GM18951 (cell line): ENCODE measurements around the gene ASCL2.

Experiments
- POLR2A ChIP-seq: IDR thresholded peaks from 4 replicates; pipeline ENCODE4 v1.6.1; 2011; ENCODE audit warnings: mild to moderate bottlenecking; ENCODE audit not compliant: insufficient read length, insufficient read depth; ENCODE audit errors: extremely low read depth
- in situ Hi-C: fragments of 300-500 bp; cut with MboI; formaldehyde crosslinking; loops from one replicate; pipeline ENCODE4 v1.12.0; 2022; ENCODE audit warnings: low sequenced_read_pairs, mixed read lengths, inconsistent platforms; ENCODE audit not compliant: unreplicated experiment

Gene ASCL2

DNA sequence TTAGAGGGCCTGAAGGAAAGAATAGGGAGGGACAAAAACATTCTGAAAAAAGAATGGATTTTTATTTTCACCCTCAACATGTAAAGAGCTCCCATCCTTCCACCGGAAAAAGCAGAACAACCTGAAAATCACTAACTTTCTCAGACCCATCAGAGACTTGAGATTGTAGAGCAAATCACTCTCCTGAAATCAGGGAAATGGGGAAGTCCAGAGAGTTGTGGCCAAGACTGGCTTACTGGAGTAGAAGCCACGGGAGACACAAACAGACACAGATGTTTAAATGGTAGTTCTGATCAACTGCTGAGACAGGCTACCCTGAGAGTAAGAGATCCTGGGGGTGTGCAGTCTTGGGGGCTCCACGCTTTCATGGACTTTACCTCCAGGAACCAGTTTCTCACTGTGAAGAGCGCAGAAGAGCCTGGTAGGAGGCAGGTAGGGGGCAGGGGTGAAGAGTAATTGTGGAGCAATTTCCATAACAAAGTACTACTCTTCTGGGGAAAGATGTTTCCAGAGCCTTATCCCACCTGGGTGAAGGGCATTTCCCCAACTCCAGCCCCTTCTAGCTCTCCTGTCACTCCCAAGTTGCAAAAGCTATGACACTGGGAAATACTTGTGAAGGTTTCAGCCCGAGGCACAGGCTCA lies 47.1 kb downstream of the ASCL2 start:
- no peak for TF ChIP-seq POLR2A
- in situ Hi-C loops, result no loop called here

DNA sequence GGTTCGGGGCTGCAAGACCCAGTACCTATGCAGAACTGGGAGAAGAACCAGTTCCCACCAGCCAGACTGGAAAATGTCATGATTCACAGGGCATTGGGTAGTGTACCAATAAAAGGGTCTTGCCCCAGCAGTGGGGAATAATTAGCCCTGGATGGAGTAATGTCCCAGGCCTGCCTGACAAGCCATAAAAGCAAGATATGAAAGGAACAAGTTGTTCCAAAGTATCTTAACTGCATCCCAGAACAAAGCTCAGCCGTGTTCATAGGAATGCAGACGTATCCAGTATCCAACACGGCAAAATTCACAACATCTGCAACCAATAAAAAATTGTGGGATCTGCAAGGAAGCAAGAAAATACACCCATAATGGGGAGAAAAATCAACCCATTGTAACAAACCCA lies 47.9 kb downstream of the ASCL2 start:
- no peak for TF ChIP-seq POLR2A

DNA sequence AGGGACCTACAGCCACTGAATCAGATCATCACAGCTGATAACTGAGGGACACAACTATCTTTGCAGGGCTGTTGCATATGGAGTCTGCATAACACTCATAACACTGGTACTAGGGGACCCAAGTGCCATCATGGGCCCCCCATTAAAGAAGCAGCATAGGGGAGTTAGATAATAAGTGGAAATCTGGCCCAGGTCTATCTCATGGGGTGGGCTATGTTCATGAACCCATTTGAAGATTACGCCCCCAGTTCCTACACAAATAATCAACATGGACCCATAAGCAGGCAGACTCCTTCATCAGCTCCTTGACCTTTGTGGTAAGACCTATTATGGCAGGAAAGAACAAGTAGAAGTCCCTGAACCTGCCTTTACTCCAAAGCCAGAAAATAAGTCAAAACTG lies 48.8 kb downstream of the ASCL2 start:
- in situ Hi-C loops, result no loop called here
- no peak for TF ChIP-seq POLR2A

More for the DNA sequence above, 47.9 kb downstream of the ASCL2 start:
- in situ Hi-C loops, result no loop called here

DNA sequence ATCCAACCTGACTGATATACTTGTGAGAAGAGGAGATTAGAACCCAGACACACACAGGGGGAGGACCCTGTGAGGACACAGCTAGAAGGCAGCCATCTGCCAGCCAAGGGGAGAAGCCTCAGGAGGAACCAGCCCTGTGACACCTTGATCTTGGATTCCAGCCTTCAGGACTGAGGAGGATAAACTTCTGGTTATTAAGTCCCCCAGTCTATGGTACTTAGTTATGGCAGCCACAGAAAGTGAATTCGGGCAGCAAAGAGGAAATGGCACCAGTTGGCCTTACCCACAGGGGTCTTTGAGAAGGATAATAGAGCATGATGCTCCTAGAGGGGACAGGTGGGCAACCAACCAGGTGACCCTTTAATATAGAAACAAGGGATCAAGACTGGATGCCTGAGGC lies 49.4 kb downstream of the ASCL2 start:
- TF ChIP-seq POLR2A, result no peak
- in situ Hi-C loops, result no loop called here

DNA sequence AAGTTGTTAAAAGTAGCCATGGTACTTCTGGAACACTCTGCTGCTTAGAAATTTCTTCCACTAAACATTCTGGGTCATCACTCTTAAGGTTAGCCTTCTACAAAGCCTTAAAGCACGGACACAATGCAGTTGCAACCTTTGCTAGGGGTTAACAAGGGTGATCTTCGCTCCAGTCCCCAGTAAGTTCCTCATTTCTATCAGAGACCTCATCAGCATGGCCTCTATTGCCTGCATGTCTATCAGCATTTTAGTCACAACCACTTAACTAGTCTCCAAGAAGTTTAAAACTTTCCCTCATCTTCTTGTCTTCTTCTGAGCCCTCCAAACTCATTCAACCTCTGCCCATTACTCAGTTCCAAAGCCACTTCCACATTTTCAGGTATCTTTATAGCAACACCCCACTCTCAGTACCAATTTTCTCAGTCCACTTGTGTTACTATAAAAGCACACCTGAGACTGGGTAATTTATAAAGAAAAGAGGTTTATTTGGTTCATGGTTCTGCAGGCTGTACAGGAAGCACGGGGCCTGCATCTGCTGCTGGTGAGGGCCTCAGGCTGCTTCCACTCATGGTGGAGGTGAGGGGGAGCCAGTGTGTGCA lies 50.1 kb downstream of the ASCL2 start:
- TF ChIP-seq POLR2A, result no peak
- in situ Hi-C loops, result no loop called here

DNA sequence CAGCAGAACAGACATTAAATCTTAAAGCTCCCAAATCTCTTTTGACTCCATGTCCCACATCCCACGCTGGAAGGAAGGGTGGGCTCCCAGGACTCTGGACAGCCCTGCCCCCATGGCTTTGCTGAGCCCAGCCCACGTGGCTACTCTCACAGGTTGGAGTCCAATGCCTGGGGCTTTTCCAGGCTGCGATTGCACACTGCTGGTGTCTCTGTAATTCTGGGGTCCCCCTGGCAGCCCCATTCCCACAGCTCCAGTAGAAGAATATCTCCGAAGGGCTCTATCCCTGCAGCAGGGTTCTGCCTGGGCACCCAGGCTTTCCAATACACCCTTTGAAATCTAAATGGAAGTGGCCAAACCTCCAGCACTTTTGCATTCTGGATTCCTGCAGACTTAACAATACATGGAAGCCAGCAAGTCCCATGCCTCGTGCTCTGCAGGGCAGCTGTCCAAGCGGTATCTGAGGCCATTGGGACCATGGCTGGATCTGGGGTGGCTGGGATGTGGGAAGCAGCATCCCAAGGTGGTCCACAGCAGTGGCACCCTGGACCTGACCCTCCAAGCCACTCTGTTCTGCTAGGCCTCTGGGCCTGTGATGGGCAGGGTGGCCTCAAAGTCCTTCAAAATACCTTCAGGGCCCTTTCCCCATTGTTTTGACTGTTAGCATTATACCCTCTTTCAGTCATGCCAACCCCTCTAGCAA lies 50.9 kb downstream of the ASCL2 start:
- in situ Hi-C loops, result no loop called here
- TF ChIP-seq POLR2A, result no peak
